Neural progenitor cell (in vitro differentiated cells): Measurements from ENCODE around the gene RAD51B. TPM values are rescaled to one million over a fixed set of nuclear protein-coding genes. Genes with fewer than 3 reads are reported as not detected.

ENCODE experiments used
- DNase-seq: peaks from one replicate; pipeline ENCODE4 v3.0.0-alpha.2; 2016; ENCODE audit warnings: low spot score
- H2AFZ ChIP-seq: fragments of 200-600 bp; sonication (generic); replicated peaks from 2 replicates; pipeline ENCODE4 v1.6.1; 2016; ENCODE audit warnings: antibody characterized with exemption
- H3F3A ChIP-seq: fragments of 200-600 bp; sonication (generic); 2 replicates; pipeline ENCODE4 v1.6.1; 2016; ENCODE audit warnings: antibody characterized with exemption, low read depth
- H3K27ac ChIP-seq: fragments of 200-600 bp; sonication (generic); 2 replicates; pipeline ENCODE4 v1.5.1; 2016; ENCODE audit warnings: mild to moderate bottlenecking
- H3K27me3 ChIP-seq: fragments of 200-600 bp; sonication (generic); 2 replicates; pipeline ENCODE4 v1.6.1; 2016; ENCODE audit warnings: mild to moderate bottlenecking, moderate library complexity
- H3K36me3 ChIP-seq: fragments of 200-600 bp; sonication (generic); 2 replicates; pipeline ENCODE4 v1.5.1; 2016
- H3K4me1 ChIP-seq: fragments of 200-600 bp; sonication (generic); 2 replicates; pipeline ENCODE4 v1.6.1; 2016; ENCODE audit warnings: mixed run types
- H3K4me2 ChIP-seq: fragments of 200-600 bp; sonication (generic); 2 replicates; pipeline ENCODE4 v1.6.1; 2016
- H3K4me3 ChIP-seq: fragments of 200-600 bp; sonication (generic); 2 replicates; pipeline ENCODE4 v1.5.1; 2016
- H3K79me2 ChIP-seq: fragments of 200-600 bp; sonication (generic); 2 replicates; pipeline ENCODE4 v1.6.1; 2016; ENCODE audit warnings: low read depth
- H3K9ac ChIP-seq: fragments of 200-600 bp; sonication (generic); 2 replicates; pipeline ENCODE4 v1.6.1; 2016
- H3K9me3 ChIP-seq: fragments of 200-600 bp; sonication (generic); 2 replicates; pipeline ENCODE4 v1.5.1; 2016; ENCODE audit warnings: low read depth
- H4K20me1 ChIP-seq: fragments of 200-600 bp; sonication (generic); 2 replicates; pipeline ENCODE4 v1.6.1; 2016; ENCODE audit warnings: low read depth
- H3K27ac Mint-ChIP-seq: 3 replicates; pipeline ENCODE4 v1.8.0; 2021; ENCODE audit warnings: mixed read lengths
- H3K27me3 Mint-ChIP-seq: 2 replicates; pipeline ENCODE4 v1.8.0; 2022; ENCODE audit warnings: low read depth, mild to moderate bottlenecking, inconsistent platforms, moderate library complexity, mixed read lengths; ENCODE audit not compliant: insufficient read depth
- H3K36me3 Mint-ChIP-seq: 3 replicates; pipeline ENCODE4 v1.8.0; 2021; ENCODE audit warnings: mixed read lengths
- H3K4me1 Mint-ChIP-seq: 3 replicates; pipeline ENCODE4 v1.8.0; 2021; ENCODE audit warnings: mixed read lengths
- H3K4me3 Mint-ChIP-seq: 3 replicates; pipeline ENCODE4 v1.8.0; 2021; ENCODE audit warnings: mild to moderate bottlenecking, moderate library complexity, mixed read lengths
- H3K9me3 Mint-ChIP-seq: 3 replicates; pipeline ENCODE4 v1.8.0; 2020; ENCODE audit warnings: mixed read lengths
- CTCF ChIP-seq: fragments of 200-600 bp; sonication (generic); IDR thresholded peaks from 2 replicates; pipeline ENCODE4 v1.5.1; 2017; ENCODE audit warnings: antibody characterized with exemption, mild to moderate bottlenecking
- EZH2 ChIP-seq: fragments of 200-600 bp; sonication (generic); IDR thresholded peaks from 2 replicates; pipeline ENCODE4 v1.6.1; 2017; ENCODE audit warnings: antibody characterized with exemption, mild to moderate bottlenecking, moderate library complexity
- EZH2phosphoT487 ChIP-seq: fragments of 200-600 bp; sonication (generic); IDR thresholded peaks from 2 replicates; pipeline ENCODE4 v1.6.1; 2017; ENCODE audit warnings: antibody characterized with exemption
- total RNA-seq: library from RNA; depleted of rRNA; stranded (reverse); fragments of >200 nt; gene quantifications from 2 replicates; pipeline ENCODE4 v1.2.3, GENCODE V29; 2015; ENCODE audit warnings: low replicate concordance

The RAD51B gene
- total RNA-seq, 1 donor from 2014 or later = 50.5 TPM

- no peak for DNase-seq
- H3K9me3 ChIP-seq = no peaks in the 10 kb centered on the region
- Mint-ChIP-seq H3K27me3 (no peaks in the 10 kb centered on the region), H3K4me3 (no peak overlapping the region), H3K9me3 (peaks cover 4% of the 10 kb centered on the region), H3K4me1 (peaks cover 75% of the 10 kb centered on the region), H3K27ac (peak overlapping the region; percentile 81), H3K36me3 (no peaks in the 10 kb centered on the region)
- peaks cover 34% of the 10 kb centered on the region for H3F3A ChIP-seq
- no peak overlapping the region for H3K27ac ChIP-seq
- H3K27me3 ChIP-seq = no peaks in the 10 kb centered on the region
- no peak overlapping the region for H3K4me2 ChIP-seq
- H4K20me1 ChIP-seq = no peaks in the 10 kb centered on the region
- no peak overlapping the region for H3K9ac ChIP-seq
- H3K36me3 ChIP-seq = no peaks in the 10 kb centered on the region
- H3K79me2 ChIP-seq = no peaks in the 10 kb centered on the region
- H3K4me3 ChIP-seq = no peak overlapping the region
- no peak overlapping the region for H2AFZ ChIP-seq
- peaks cover 53% of the 10 kb centered on the region for H3K4me1 ChIP-seq
- TF ChIP-seq EZH2 (no peak), CTCF (no peak), EZH2phosphoT487 (no peak)
Measured at GRCh38 chr14:68245146-68246073, 425.8 kb downstream of the RAD51B start.

GRCh38 chr14:68246074-68246785, 426.7 kb downstream of the RAD51B start:
- TF ChIP-seq EZH2 = no peak
- no peak for TF ChIP-seq CTCF
- no peak for TF ChIP-seq EZH2phosphoT487
- H3F3A ChIP-seq = peaks cover 41% of the 10 kb centered on the region
- DNase-seq = no peak
- H4K20me1 ChIP-seq = no peaks in the 10 kb centered on the region
- H3K9ac ChIP-seq = no peak overlapping the region
- no peak overlapping the region for H3K27ac ChIP-seq
- no peak overlapping the region for H3K4me2 ChIP-seq
- H3K4me1 Mint-ChIP-seq = peaks cover 83% of the 10 kb centered on the region
- no peaks in the 10 kb centered on the region for H3K36me3 ChIP-seq
- no peak overlapping the region for H2AFZ ChIP-seq
- peak overlapping the region; percentile 78 for H3K27ac Mint-ChIP-seq
- H3K27me3 ChIP-seq = no peaks in the 10 kb centered on the region
- peaks cover 61% of the 10 kb centered on the region for H3K4me1 ChIP-seq
- H3K4me3 ChIP-seq = no peak overlapping the region
- no peaks in the 10 kb centered on the region for H3K79me2 ChIP-seq
- H3K36me3 Mint-ChIP-seq = no peaks in the 10 kb centered on the region
- no peak overlapping the region for H3K4me3 Mint-ChIP-seq
- H3K9me3 Mint-ChIP-seq = peaks cover 4% of the 10 kb centered on the region
- no peaks in the 10 kb centered on the region for H3K9me3 ChIP-seq
- H3K27me3 Mint-ChIP-seq = no peaks in the 10 kb centered on the region

- Mint-ChIP-seq H3K27me3 (no peaks in the 10 kb centered on the region), H3K4me1 (peaks cover 86% of the 10 kb centered on the region), H3K27ac (peak overlapping the region; percentile 69), H3K4me3 (no peak overlapping the region), H3K36me3 (no peaks in the 10 kb centered on the region), H3K9me3 (peaks cover 4% of the 10 kb centered on the region)
- no peak for DNase-seq
- Histone ChIP-seq H4K20me1 (no peaks in the 10 kb centered on the region), H3K4me2 (no peak overlapping the region), H3K4me1 (peaks cover 66% of the 10 kb centered on the region), H3K9ac (no peak overlapping the region), H3K27ac (no peak overlapping the region), H3K4me3 (no peak overlapping the region), H3F3A (peaks cover 46% of the 10 kb centered on the region), H3K79me2 (no peaks in the 10 kb centered on the region), H3K27me3 (no peaks in the 10 kb centered on the region), H3K9me3 (no peaks in the 10 kb centered on the region), H2AFZ (no peak overlapping the region), H3K36me3 (no peaks in the 10 kb centered on the region)
- TF ChIP-seq CTCF = no peak
- no peak for TF ChIP-seq EZH2phosphoT487
- TF ChIP-seq EZH2 = no peak
Measured at GRCh38 chr14:68246786-68247105, 427.2 kb downstream of the RAD51B start.
